Measurements from ENCODE around the gene TUSC2. TPM values are rescaled to one million over a fixed set of nuclear protein-coding genes. Genes with fewer than 3 reads are reported as not detected.
"Not testable (repeated sequence)": the region's sequence is repeated elsewhere in the genome, so short reads cannot be mapped to it uniquely, and the experiment has no call there.

Gene TUSC2
- polyA plus RNA-seq, 4 donors, result 15.8 to 27.0 (median 24.3) TPM

GRCh38 chr3:50319894-50320625 is 8.0 kb downstream of the TUSC2 start:
- no peak for DNase-seq (ENCODE audit: low read depth in 4 of 4, low spot score in 3 of 4)

GRCh38 chr3:50319181-50319893 is 8.7 kb downstream of the TUSC2 start:
- DNase-seq (ENCODE audit: low read depth in 4 of 4, low spot score in 3 of 4), result no peak

GRCh38 chr3:50318615-50319014 is 9.4 kb downstream of the TUSC2 start:
- DNase-seq (ENCODE audit: low read depth in 4 of 4, low spot score in 3 of 4), result no peak

- no peak for DNase-seq (ENCODE audit: low read depth in 4 of 4, low spot score in 3 of 4)
Measured at GRCh38 chr3:50318163-50318562, 9.9 kb downstream of the TUSC2 start.

- no peak for DNase-seq (ENCODE audit: low read depth in 4 of 4, low spot score in 3 of 4)
Measured at GRCh38 chr3:50317300-50317699, 10.7 kb downstream of the TUSC2 start.

GRCh38 chr3:50316657-50317242 is 11.3 kb downstream of the TUSC2 start:
- DNase-seq (ENCODE audit: low read depth in 4 of 4, low spot score in 3 of 4), result no peak

- DNase-seq (ENCODE audit: low read depth in 4 of 4, low spot score in 3 of 4), result no peak
Measured at GRCh38 chr3:50314816-50315215, 13.2 kb downstream of the TUSC2 start.

- DNase-seq (ENCODE audit: low read depth in 4 of 4, low spot score in 3 of 4), result no peak
Measured at GRCh38 chr3:50314342-50314741, 13.7 kb downstream of the TUSC2 start.

- not testable (repeated sequence) for DNase-seq (ENCODE audit: low read depth in 4 of 4, low spot score in 3 of 4)
Measured at GRCh38 chr3:50312041-50312440, 16.0 kb downstream of the TUSC2 start.

GRCh38 chr3:50304601-50305000 is 23.4 kb downstream of the TUSC2 start:
- DNase-seq (ENCODE audit: low read depth in 4 of 4, low spot score in 3 of 4), result no peak

GRCh38 chr3:50303013-50303815 is 24.8 kb downstream of the TUSC2 start, which contains the start of gene HYAL1:
Gene HYAL1 (minus strand): TSS chr3:50303574. CDS start chr3:50302956, 618 bp downstream.
- no peak for DNase-seq (ENCODE audit: low read depth in 4 of 4, low spot score in 3 of 4)

GRCh38 chr3:50302095-50303012 is 25.7 kb downstream of the TUSC2 start:
- no peak for DNase-seq (ENCODE audit: low read depth in 4 of 4, low spot score in 3 of 4)

GRCh38 chr3:50300681-50301254 is 27.3 kb downstream of the TUSC2 start:
- no peak for DNase-seq (ENCODE audit: low read depth in 4 of 4, low spot score in 3 of 4)

- no peak for DNase-seq (ENCODE audit: low read depth in 4 of 4, low spot score in 3 of 4)
Measured at GRCh38 chr3:50299929-50300680, 27.9 kb downstream of the TUSC2 start.

- no peak for DNase-seq (ENCODE audit: low read depth in 4 of 4, low spot score in 3 of 4)
Measured at GRCh38 chr3:50299638-50299928, 28.4 kb downstream of the TUSC2 start.

- peak; percentile 98 to 99 (median 98) for DNase-seq (ENCODE audit: low read depth in 4 of 4, low spot score in 3 of 4)
Measured at GRCh38 chr3:50298836-50299637, 29.0 kb downstream of the TUSC2 start, which contains the start of the genes HYAL3 and NAA80. Gene HYAL3 (minus strand): TSS chr3:50299405. CDS start chr3:50295602, 3,803 bp downstream. Gene NAA80 (minus strand): TSS chr3:50299405. CDS start chr3:50297463, 1,942 bp downstream.

GRCh38 chr3:50297896-50298725 is 29.9 kb downstream of the TUSC2 start:
- no peak for DNase-seq (ENCODE audit: low read depth in 4 of 4, low spot score in 3 of 4)

Measured in left renal pelvis (tissue), 4 donors.